H1 (cell line): Measurements from ENCODE around the gene TNFRSF11A.

Experiments
- EP300 ChIP-seq, 2 experiments: IDR thresholded peaks; 1 replicate in 1 of 2; 2 replicates in 1 of 2; pipeline ENCODE4 v1.6.1; 2011 to 2012; ENCODE audit warnings: low read depth in 2 of 2, low read length in 2 of 2, mild to moderate bottlenecking in 2 of 2, borderline replicate concordance in 1 of 2, inconsistent platforms in 1 of 2, moderate library complexity in 1 of 2
- JUND ChIP-seq: IDR thresholded peaks from 2 replicates; pipeline ENCODE4 v1.6.1; 2011; ENCODE audit warnings: mild to moderate bottlenecking, improper control_type of control experiment, low read length
- RAD21 ChIP-seq, 2 experiments: IDR thresholded peaks in 1 of 2; conservative IDR thresholded peaks in 1 of 2; 2 replicates each; pipeline ENCODE4 v1.6.1; 2011; ENCODE audit warnings: low read depth in 2 of 2, low read length in 2 of 2, improper control_type of control experiment in 1 of 2, inconsistent platforms in 1 of 2, mild to moderate bottlenecking in 1 of 2, moderate library complexity in 1 of 2
- TF ChIP-seq, protein P1 (sequence below), 3 experiments: IDR thresholded peaks; 1 replicate in 2 of 3; 2 replicates in 1 of 3; pipeline versions ENCODE4 v1.5.1 to v1.6.1; 2011; ENCODE audit warnings: low read length in 3 of 3, mild to moderate bottlenecking in 3 of 3, inconsistent platforms in 2 of 3, low read depth in 1 of 3, moderate library complexity in 1 of 3; ENCODE audit not compliant: insufficient read depth in 1 of 3; ENCODE audit errors: control extremely low read depth in 1 of 3
- TF ChIP-seq, protein P2 (sequence below): IDR thresholded peaks from 2 replicates; pipeline ENCODE4 v1.6.1; 2012; ENCODE audit warnings: inconsistent platforms

DNA sequence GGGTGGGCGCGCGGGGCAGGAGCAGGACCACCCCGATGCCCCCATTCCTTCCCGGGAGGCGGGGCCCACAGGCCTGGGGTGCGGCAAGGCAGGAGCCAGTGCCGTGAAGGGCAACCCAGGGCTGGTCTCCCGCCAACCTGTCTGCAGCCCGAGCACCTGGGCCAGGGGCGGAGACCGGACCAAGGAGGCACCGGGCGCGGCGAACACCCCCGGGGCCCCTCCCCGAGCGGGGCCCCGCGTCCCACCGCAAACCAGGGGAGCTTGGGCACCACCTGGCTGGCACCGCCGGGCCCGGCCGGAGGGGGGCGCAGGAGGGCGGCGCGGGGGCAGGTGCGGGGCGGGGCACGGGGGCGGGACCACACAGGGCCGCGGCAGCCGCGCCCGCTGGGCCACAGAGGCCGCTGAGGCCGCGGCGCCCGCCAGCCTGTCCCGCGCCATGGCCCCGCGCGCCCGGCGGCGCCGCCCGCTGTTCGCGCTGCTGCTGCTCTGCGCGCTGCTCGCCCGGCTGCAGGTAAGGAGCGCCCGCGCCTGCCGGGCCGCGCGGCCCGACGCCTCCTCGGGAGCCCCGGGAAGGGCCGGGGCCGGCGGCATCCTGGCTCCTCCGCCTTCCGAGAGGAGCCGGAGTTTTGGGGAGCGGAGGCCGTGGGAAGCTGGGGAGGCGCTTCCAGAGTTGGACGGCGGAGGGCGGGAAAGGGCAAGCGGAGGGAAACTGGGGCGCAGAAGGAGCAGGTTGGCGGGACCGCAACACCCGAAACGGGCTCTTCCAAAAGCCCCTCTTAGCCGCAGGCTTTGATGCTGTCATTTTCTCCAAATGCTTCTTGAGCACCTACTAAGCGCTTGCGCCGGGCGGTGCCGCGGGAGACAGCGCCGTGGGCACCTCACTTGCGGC, at the start of gene TNFRSF11A:
- TF ChIP-seq, protein P1, sequence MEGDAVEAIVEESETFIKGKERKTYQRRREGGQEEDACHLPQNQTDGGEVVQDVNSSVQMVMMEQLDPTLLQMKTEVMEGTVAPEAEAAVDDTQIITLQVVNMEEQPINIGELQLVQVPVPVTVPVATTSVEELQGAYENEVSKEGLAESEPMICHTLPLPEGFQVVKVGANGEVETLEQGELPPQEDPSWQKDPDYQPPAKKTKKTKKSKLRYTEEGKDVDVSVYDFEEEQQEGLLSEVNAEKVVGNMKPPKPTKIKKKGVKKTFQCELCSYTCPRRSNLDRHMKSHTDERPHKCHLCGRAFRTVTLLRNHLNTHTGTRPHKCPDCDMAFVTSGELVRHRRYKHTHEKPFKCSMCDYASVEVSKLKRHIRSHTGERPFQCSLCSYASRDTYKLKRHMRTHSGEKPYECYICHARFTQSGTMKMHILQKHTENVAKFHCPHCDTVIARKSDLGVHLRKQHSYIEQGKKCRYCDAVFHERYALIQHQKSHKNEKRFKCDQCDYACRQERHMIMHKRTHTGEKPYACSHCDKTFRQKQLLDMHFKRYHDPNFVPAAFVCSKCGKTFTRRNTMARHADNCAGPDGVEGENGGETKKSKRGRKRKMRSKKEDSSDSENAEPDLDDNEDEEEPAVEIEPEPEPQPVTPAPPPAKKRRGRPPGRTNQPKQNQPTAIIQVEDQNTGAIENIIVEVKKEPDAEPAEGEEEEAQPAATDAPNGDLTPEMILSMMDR (IDR thresholded peaks at IDR 0.05; ENCODE audit: control extremely low read depth in 1 of 3, insufficient read depth in 1 of 3, low read depth in 1 of 3, low read length in 3 of 3): peak; percentile 30 to 77 (median 57)
- TF ChIP-seq, protein P2, sequence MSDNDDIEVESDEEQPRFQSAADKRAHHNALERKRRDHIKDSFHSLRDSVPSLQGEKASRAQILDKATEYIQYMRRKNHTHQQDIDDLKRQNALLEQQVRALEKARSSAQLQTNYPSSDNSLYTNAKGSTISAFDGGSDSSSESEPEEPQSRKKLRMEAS: no peak
- no peak for TF ChIP-seq EP300 (IDR thresholded peaks at IDR 0.05; ENCODE audit: borderline replicate concordance in 1 of 2, low read depth in 2 of 2, low read length in 2 of 2)
- no peak for TF ChIP-seq JUND
- peak; percentile 44 to 52; a peak in 2 of 4 replicates for TF ChIP-seq RAD21 (IDR thresholded peaks at IDR 0.05 in 1 of 2, conservative IDR thresholded peaks at IDR 0.05 in 1 of 2; ENCODE audit: low read depth in 2 of 2, low read length in 2 of 2)
